ENCODE data around the gene SLIT1.

SLIT1 gene

DNA sequence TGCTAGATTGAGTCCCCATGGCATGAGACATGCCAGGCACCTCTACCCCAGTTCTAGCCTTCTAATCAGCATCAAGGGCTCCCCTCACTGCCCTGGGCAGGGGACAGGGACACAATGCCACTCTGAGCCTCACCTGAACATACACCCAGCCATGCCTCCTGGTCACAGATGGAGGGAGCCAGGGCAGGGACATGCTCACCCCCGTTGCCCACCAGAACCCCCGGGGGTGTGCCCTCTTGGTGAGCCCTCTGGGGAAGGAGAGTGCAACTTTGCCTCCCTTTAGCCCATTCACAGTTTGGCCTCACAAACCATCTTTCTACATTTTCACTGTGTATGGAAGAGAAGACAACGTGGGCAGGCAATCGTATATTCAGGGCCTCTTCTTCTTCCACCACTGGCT lies 186.4 kb downstream of the SLIT1 start:
- no peak for DNase-seq (ENCODE audit: low read depth)
- no peak overlapping the region for H3K4me3 ChIP-seq (ENCODE audit: low read length)
- TF ChIP-seq, protein P1, sequence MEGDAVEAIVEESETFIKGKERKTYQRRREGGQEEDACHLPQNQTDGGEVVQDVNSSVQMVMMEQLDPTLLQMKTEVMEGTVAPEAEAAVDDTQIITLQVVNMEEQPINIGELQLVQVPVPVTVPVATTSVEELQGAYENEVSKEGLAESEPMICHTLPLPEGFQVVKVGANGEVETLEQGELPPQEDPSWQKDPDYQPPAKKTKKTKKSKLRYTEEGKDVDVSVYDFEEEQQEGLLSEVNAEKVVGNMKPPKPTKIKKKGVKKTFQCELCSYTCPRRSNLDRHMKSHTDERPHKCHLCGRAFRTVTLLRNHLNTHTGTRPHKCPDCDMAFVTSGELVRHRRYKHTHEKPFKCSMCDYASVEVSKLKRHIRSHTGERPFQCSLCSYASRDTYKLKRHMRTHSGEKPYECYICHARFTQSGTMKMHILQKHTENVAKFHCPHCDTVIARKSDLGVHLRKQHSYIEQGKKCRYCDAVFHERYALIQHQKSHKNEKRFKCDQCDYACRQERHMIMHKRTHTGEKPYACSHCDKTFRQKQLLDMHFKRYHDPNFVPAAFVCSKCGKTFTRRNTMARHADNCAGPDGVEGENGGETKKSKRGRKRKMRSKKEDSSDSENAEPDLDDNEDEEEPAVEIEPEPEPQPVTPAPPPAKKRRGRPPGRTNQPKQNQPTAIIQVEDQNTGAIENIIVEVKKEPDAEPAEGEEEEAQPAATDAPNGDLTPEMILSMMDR (IDR thresholded peaks at IDR 0.05; ENCODE audit: insufficient read depth, low read depth, low read length, missing control alignments), result no peak

DNA sequence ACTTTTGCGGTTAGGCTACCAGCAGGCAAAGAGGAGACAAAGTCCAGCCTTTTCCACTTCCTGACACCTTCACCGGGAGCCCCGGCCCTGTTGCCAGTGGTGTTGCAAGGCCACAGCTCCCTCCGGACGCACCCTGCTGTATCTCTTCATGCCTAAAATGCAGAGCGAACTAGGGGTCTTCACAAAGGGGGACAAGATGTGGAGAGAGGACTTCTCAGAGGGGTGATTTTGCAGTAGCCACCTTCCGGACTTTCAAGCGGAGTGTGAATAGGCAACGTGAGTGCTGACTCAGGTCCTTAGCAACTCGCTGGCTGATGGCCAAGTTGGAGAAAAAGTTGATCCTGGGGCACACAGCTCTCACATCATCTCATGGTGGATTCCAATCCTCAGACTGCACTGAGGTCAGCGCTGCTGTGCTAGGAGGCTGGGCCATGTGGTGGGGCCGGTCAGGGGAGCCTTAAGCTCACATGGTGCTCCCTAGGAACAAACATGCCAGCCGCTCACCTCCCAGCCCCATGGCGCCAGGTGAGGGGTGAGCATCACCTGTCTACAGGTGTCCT lies 187.3 kb downstream of the SLIT1 start:
- no peak overlapping the region for H3K4me3 ChIP-seq (ENCODE audit: low read length)
- TF ChIP-seq, protein P1 (IDR thresholded peaks at IDR 0.05; ENCODE audit: insufficient read depth, low read depth, low read length, missing control alignments), result no peak
- peak; percentile 51 for DNase-seq (ENCODE audit: low read depth)

DNA sequence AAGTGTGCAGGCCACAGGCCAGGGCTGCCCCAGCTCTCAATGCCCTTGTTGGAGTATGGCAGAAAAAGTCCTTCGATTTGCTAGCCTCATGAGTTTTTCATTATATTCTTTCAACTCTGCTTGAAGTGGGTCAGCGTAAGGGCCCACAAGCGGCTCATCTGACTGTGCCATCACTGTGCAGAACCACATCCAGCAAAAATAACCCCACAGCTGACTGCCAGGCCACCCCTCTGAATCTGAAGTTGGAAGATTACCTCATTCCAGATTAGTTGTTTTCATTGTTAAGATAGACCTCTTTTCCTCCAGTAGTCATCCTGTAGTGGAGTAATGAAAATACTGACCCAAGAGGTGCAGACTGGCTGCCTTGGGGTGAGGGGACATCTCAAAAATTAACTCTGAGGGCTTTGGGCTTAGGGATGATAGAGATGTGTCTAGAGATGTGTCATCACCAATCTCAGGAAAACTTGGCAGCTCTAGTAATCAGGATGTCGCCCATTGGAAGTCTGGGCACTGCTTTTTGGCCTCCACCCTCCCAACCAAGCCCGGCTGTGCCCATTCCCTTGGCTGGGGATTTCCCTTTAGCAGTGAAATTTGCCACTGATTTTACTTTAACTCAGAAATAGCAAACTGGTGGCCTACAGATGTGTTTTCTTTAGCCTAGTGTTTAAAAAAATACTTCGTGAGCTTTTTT lies 189.3 kb downstream of the SLIT1 start:
- TF ChIP-seq, protein P1 (IDR thresholded peaks at IDR 0.05; ENCODE audit: insufficient read depth, low read depth, low read length, missing control alignments), result no peak
- DNase-seq (ENCODE audit: low read depth), result no peak

DNA sequence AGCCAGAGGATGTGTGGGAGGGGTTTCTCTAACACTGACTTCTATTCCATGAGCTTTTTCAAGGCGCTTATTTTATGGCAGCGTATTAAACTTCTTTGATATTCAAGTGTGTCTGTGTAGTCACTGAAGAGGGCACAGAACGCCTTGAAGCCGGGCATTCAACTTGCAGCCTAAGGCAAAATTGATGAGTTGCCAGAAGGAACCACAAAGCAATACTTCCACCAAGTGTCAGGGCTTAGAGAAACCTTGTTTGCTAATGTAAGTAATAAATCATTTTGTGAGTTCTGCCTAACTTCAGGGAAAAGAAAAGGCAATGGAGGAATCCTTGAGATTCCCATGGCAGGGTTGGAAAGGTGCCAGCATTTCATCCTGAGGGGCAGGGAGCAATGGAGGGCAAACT lies 189.9 kb downstream of the SLIT1 start:
- H3K4me3 ChIP-seq (ENCODE audit: low read length), result no peak overlapping the region
- TF ChIP-seq, protein P1 (IDR thresholded peaks at IDR 0.05; ENCODE audit: insufficient read depth, low read depth, low read length, missing control alignments), result no peak
- peak; percentile 26 for DNase-seq (ENCODE audit: low read depth)

More for the DNA sequence above, 189.3 kb downstream of the SLIT1 start:
- no peak overlapping the region for H3K4me3 ChIP-seq (ENCODE audit: low read length)

DNA sequence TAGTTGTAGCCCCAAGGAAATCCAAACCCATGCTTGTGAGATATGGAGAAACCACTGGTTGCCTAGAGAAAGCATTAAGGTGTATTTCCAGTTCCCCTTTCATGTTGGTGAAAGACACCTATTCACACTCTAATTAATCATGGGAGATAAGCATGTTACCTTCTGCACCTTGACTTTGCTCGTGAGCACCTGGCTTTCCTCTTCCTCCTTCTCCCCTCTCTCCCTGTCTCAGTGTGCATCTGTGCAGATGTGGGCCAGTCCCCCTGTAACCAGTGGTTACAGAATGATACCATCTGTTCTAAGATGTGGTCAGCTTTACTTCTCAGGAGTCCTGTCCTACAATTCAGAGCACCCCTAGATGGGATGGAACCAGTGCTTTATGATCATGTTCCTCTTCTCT lies 193.0 kb downstream of the SLIT1 start:
- TF ChIP-seq, protein P1 (IDR thresholded peaks at IDR 0.05; ENCODE audit: insufficient read depth, low read depth, low read length, missing control alignments), result no peak
- DNase-seq (ENCODE audit: low read depth), result no peak
- no peak overlapping the region for H3K4me3 ChIP-seq (ENCODE audit: low read length)

DNA sequence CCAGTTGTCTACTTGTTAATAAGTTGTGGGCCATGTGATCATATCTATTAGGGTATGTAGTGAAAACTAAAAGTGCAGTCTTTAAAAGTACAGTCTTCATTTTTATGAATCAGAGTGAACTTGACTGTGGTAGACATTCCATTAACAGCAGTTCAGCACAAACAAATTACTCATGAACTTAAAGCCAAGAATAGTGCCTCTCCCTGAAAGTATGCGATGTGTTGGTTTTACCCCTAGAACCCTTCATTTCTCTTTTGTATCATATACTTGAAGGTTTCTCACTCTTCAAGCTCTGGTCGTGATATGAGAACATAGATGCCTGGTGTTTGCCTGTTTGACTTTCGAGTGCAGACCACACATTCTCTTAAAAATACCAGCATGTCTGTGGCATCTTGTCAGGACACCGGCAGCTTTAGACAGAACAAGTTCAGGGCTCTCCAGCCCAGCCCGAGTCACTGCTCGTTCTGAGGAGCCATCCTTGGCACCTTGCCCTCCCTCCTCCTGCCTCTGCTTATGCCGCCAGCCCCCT lies 194.4 kb downstream of the SLIT1 start:
- no peak overlapping the region for H3K4me3 ChIP-seq (ENCODE audit: low read length)
- DNase-seq (ENCODE audit: low read depth), result peak; percentile 64
- TF ChIP-seq, protein P1 (IDR thresholded peaks at IDR 0.05; ENCODE audit: insufficient read depth, low read depth, low read length, missing control alignments), result no peak

Measured in epithelial cell of esophagus (primary cell).